IMR-90 (cell line): Measurements from ENCODE around the gene EIF3L. TPM values are rescaled to one million over a fixed set of nuclear protein-coding genes. Genes with fewer than 3 reads are reported as not detected.

Source experiments
- ATAC-seq: fragments of 200-7000 bp; cut with Tn5 transposase; 2 replicates; pipeline ENCODE4 v1.9.1; 2020; ENCODE audit warnings: low read depth, mild to moderate bottlenecking, moderate library complexity
- BruUV-seq: library from RNA; stranded (reverse); fragments of 400-500 nt; replicated peaks from 2 replicates; lab custom pipeline; 2021; lab: Mats Ljungman, UMichigan
- CTCF ChIA-PET: fragments of 300-600 bp; formaldehyde crosslinking; extraction: SDS; loops from one replicate; lab custom pipeline; 2021; ENCODE audit warnings: antibody characterized with exemption; lab: Yijun Ruan, JAX
- POLR2A ChIA-PET: fragments of 300-600 bp; sonication (Branson Sonifier 250); formaldehyde crosslinking; loops from one replicate; lab custom pipeline; 2022; ENCODE audit warnings: antibody characterized with exemption; ENCODE audit not compliant: unreplicated experiment; lab: Charles Lee
- DNase-seq: peaks from one replicate; pipeline ENCODE4 v3.0.0; 2013
- H2AFZ ChIP-seq: replicated peaks from 2 replicates; pipeline ENCODE3; 2013; ENCODE audit warnings: low read length, mild to moderate bottlenecking; ENCODE audit not compliant: poor library complexity
- H2AK5ac ChIP-seq: 2 replicates; pipeline ENCODE4 v1.6.1; 2013; ENCODE audit warnings: low read depth, low read length, inconsistent platforms
- H2AK9ac ChIP-seq: replicated peaks from 2 replicates; pipeline ENCODE3; 2013; ENCODE audit warnings: mild to moderate bottlenecking, low read depth, low read length, moderate library complexity; ENCODE audit not compliant: poor library complexity
- H2BK120ac ChIP-seq: 2 replicates; pipeline ENCODE4 v1.6.1; 2013; ENCODE audit warnings: low read depth, low read length, inconsistent platforms
- H2BK15ac ChIP-seq: 3 replicates; pipeline ENCODE4 v1.6.1; 2013; ENCODE audit warnings: low read depth, low read length, inconsistent platforms
- H2BK20ac ChIP-seq: 2 replicates; pipeline ENCODE4 v1.6.1; 2013; ENCODE audit warnings: low read depth, mild to moderate bottlenecking, inconsistent platforms, low read length, moderate library complexity
- H2BK5ac ChIP-seq: 2 replicates; pipeline ENCODE4 v1.6.1; 2013; ENCODE audit warnings: mild to moderate bottlenecking, low read depth, low read length, inconsistent platforms; ENCODE audit not compliant: poor library complexity, severe bottlenecking
- H3K14ac ChIP-seq: replicated peaks from 2 replicates; pipeline ENCODE4 v1.6.1; 2013; ENCODE audit warnings: low read depth, low read length, inconsistent platforms
- H3K18ac ChIP-seq: 2 replicates; pipeline ENCODE4 v1.6.1; 2013; ENCODE audit warnings: low read depth, low read length, control low read depth
- H3K23ac ChIP-seq: 2 replicates; pipeline ENCODE4 v1.6.1; 2013; ENCODE audit warnings: low read depth, low read length, inconsistent platforms
- H3K27ac ChIP-seq: 2 replicates; pipeline ENCODE4 v1.5.1; 2013; ENCODE audit warnings: mild to moderate bottlenecking, control low read depth, low read length; ENCODE audit not compliant: insufficient read depth
- H3K27me3 ChIP-seq: 2 replicates; pipeline ENCODE4 v1.6.1; 2013; ENCODE audit warnings: low read length; ENCODE audit not compliant: control insufficient read depth, insufficient read depth
- H3K36me3 ChIP-seq: 2 replicates; pipeline ENCODE4 v1.6.1; 2013; ENCODE audit warnings: low read length, mixed read lengths; ENCODE audit not compliant: control insufficient read depth, insufficient read depth
- H3K4ac ChIP-seq: 2 replicates; pipeline ENCODE4 v1.6.1; 2013; ENCODE audit warnings: low read depth, low read length, inconsistent platforms
- H3K4me1 ChIP-seq: 2 replicates; pipeline ENCODE4 v1.6.1; 2013; ENCODE audit warnings: low read length, mixed read lengths; ENCODE audit not compliant: control insufficient read depth, insufficient read depth
- H3K4me2 ChIP-seq: 2 replicates; pipeline ENCODE4 v1.6.1; 2013; ENCODE audit warnings: low read depth, mild to moderate bottlenecking, control low read depth, low read length, moderate library complexity
- H3K4me3 ChIP-seq: 2 replicates; pipeline ENCODE4 v1.5.1; 2013; ENCODE audit warnings: low read depth, mild to moderate bottlenecking, control low read depth, low read length, moderate library complexity; ENCODE audit not compliant: insufficient read depth
- H3K56ac ChIP-seq: 2 replicates; pipeline ENCODE4 v1.6.1; 2013; ENCODE audit warnings: low read length, inconsistent platforms; ENCODE audit not compliant: insufficient read depth; ENCODE audit errors: extremely low read depth
- H3K79me1 ChIP-seq, 2 experiments: 2 replicates each; pipeline ENCODE4 v1.6.1; 2013; ENCODE audit warnings: low read length in 2 of 2, inconsistent platforms in 1 of 2, low read depth in 1 of 2
- H3K9ac ChIP-seq: 2 replicates; pipeline ENCODE4 v1.6.1; 2013; ENCODE audit warnings: low read depth, low read length, control low read depth
- H3K9me1 ChIP-seq: 2 replicates; pipeline ENCODE4 v1.6.1; 2013; ENCODE audit warnings: low read length, inconsistent platforms; ENCODE audit not compliant: insufficient read depth
- H3K9me3 ChIP-seq: 2 replicates; pipeline ENCODE4 v1.6.1; 2013; ENCODE audit warnings: low read length; ENCODE audit not compliant: control insufficient read depth, insufficient read depth
- H4K20me1 ChIP-seq: 2 replicates; pipeline ENCODE4 v1.6.1; 2013; ENCODE audit warnings: low read length, inconsistent platforms; ENCODE audit not compliant: insufficient read depth
- H4K5ac ChIP-seq: 2 replicates; pipeline ENCODE4 v1.6.1; 2013; ENCODE audit warnings: mild to moderate bottlenecking, low read depth, low read length, control low read depth
- H4K8ac ChIP-seq, 2 experiments: 2 replicates each; pipeline ENCODE4 v1.6.1; 2013; ENCODE audit warnings: low read depth in 2 of 2, low read length in 2 of 2, control low read depth in 1 of 2, inconsistent platforms in 1 of 2
- H4K91ac ChIP-seq: 2 replicates; pipeline ENCODE4 v1.6.1; 2013; ENCODE audit warnings: low read depth, low read length, inconsistent platforms; ENCODE audit not compliant: insufficient read depth
- BHLHE40 ChIP-seq: fragments of 150-350 bp; IDR thresholded peaks from 2 replicates; pipeline ENCODE4 v1.6.1; 2016; ENCODE audit warnings: mild to moderate bottlenecking, low read depth, low read length
- CEBPB ChIP-seq: IDR thresholded peaks from 2 replicates; pipeline ENCODE4 v1.6.1; 2012; ENCODE audit warnings: low read depth, low read length, improper control_type of control experiment
- MAZ ChIP-seq: IDR thresholded peaks from 2 replicates; pipeline ENCODE4 v1.6.1; 2012; ENCODE audit warnings: low read depth, mild to moderate bottlenecking, low read length, improper control_type of control experiment, moderate library complexity, borderline replicate concordance
- POLR2A ChIP-seq: IDR thresholded peaks from 2 replicates; pipeline ENCODE4 v1.6.1; 2012; ENCODE audit warnings: mild to moderate bottlenecking, low read depth, low read length
- RAD21 ChIP-seq: IDR thresholded peaks from 2 replicates; pipeline ENCODE4 v1.6.1; 2012; ENCODE audit warnings: low read length, improper control_type of control experiment
- RCOR1 ChIP-seq: IDR thresholded peaks from 2 replicates; pipeline ENCODE4 v1.6.1; 2012; ENCODE audit warnings: mild to moderate bottlenecking, low read length, improper control_type of control experiment; ENCODE audit not compliant: insufficient replicate concordance
- WGBS, 2 experiments: methylation state at CpG; one replicate each; pipeline versions ENCODE4 v1.1.5 to v1.1.7; 2013; ENCODE audit warnings: missing lambda C conversion rate in 2 of 2; ENCODE audit not compliant: insufficient read length in 1 of 2; ENCODE audit errors: extremely low coverage in 2 of 2; 5-methylcytosine and 5-hydroxymethylcytosine counted together
- dilution Hi-C: fragments of 300-500 bp; cut with HindIII; formaldehyde crosslinking; loops from one replicate; pipeline ENCODE4 v1.14.3; 2018; ENCODE audit warnings: low sequenced_read_pairs; ENCODE audit not compliant: unreplicated experiment
- in situ Hi-C: fragments of 300-500 bp; cut with MboI; formaldehyde crosslinking; loops from 3 replicates; pipeline ENCODE4 v1.14.3; 2019; ENCODE audit warnings: low sequenced_read_pairs, inconsistent platforms, mixed read lengths
- intact Hi-C: fragments of 100-400 bp; cut with micrococcal nuclease; formaldehyde crosslinking; loops from 2 replicates; pipeline ENCODE4 v1.10.0; 2022
- polyA plus RNA-seq, 3 experiments: library from polyadenylated mRNA; depleted of rRNA; stranded (reverse); fragments of >200 nt; gene quantifications; 2 replicates each; pipeline ENCODE4 v1.2.3, GENCODE V29; 2012; ENCODE audit warnings: low replicate concordance in 1 of 3
- total RNA-seq: library from RNA; depleted of rRNA; stranded (reverse); fragments of >200 nt; gene quantifications from 2 replicates; pipeline ENCODE4 v1.2.3, GENCODE V29; 2012
- TF ChIP-seq, protein P1 (sequence below): fragments of 150-350 bp; IDR thresholded peaks from 2 replicates; pipeline ENCODE4 v1.6.1; 2016; ENCODE audit warnings: low read depth, mild to moderate bottlenecking, low read length, moderate library complexity, borderline replicate concordance
- TF ChIP-seq, protein P2 (sequence below): fragments of 150-350 bp; IDR thresholded peaks from 2 replicates; pipeline ENCODE4 v1.6.1; 2017; ENCODE audit warnings: mild to moderate bottlenecking, antibody characterized with exemption, low read length, low read depth

The EIF3L gene
- total and polyA plus RNA-seq, 2 of the 4 experiments (the other 2 are of a cell fraction): 391 to 593 TPM

GRCh38 chr22:37910890-37911672 lies 61.9 kb downstream of the EIF3L start:
- no peak overlapping the region for H2BK5ac ChIP-seq
- peaks cover 21% of the 10 kb centered on the region for H3K9me1 ChIP-seq
- H2BK120ac ChIP-seq: no peak overlapping the region
- dilution Hi-C loops (no loop called here), intact Hi-C loops (no loop called here), in situ Hi-C loops (no loop called here)
- H3K4me3 ChIP-seq: no peak overlapping the region
- peaks cover 43% of the 10 kb centered on the region for H4K20me1 ChIP-seq
- H3K4me1 ChIP-seq: peaks cover 14% of the 10 kb centered on the region
- 78% methylated on average over 3 of the region's 15 CpGs; no CpG with 5 or more reads in 1 of the 2 experiments for WGBS, 2 experiments
- H3K79me1 ChIP-seq: peaks cover 29 to 58% of the 10 kb centered on the region in 2 experiments
- no peak overlapping the region for H3K4me2 ChIP-seq
- H3K9ac ChIP-seq: no peak overlapping the region
- H2BK15ac ChIP-seq: no peak overlapping the region
- H4K5ac ChIP-seq: no peak overlapping the region
- BruUV-seq: no TSS peak
- no peaks in the 10 kb centered on the region for H3K27me3 ChIP-seq
- H3K36me3 ChIP-seq: peaks cover 24% of the 10 kb centered on the region
- H3K56ac ChIP-seq: no peak overlapping the region
- TF ChIP-seq POLR2A (no peak), BHLHE40 (no peak), MAZ (no peak), RCOR1 (no peak), CEBPB (no peak), RAD21 (no peak)
- TF ChIP-seq, protein P1, sequence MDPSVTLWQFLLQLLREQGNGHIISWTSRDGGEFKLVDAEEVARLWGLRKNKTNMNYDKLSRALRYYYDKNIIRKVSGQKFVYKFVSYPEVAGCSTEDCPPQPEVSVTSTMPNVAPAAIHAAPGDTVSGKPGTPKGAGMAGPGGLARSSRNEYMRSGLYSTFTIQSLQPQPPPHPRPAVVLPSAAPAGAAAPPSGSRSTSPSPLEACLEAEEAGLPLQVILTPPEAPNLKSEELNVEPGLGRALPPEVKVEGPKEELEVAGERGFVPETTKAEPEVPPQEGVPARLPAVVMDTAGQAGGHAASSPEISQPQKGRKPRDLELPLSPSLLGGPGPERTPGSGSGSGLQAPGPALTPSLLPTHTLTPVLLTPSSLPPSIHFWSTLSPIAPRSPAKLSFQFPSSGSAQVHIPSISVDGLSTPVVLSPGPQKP: no peak
- TF ChIP-seq, protein P2, sequence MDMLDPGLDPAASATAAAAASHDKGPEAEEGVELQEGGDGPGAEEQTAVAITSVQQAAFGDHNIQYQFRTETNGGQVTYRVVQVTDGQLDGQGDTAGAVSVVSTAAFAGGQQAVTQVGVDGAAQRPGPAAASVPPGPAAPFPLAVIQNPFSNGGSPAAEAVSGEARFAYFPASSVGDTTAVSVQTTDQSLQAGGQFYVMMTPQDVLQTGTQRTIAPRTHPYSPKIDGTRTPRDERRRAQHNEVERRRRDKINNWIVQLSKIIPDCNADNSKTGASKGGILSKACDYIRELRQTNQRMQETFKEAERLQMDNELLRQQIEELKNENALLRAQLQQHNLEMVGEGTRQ: no peak
- H2BK20ac ChIP-seq: no peak overlapping the region
- H3K23ac ChIP-seq: no peak overlapping the region
- no peak overlapping the region for H3K14ac ChIP-seq
- no peak overlapping the region for H4K91ac ChIP-seq
- DNase-seq (no peak), ATAC-seq (no peak)
- no peak overlapping the region for H4K8ac ChIP-seq
- H3K9me3 ChIP-seq: no peaks in the 10 kb centered on the region
- no peak overlapping the region for H2AK9ac ChIP-seq
- no peak overlapping the region for H3K18ac ChIP-seq
- H3K4ac ChIP-seq: no peak overlapping the region
- no peak overlapping the region for H2AK5ac ChIP-seq
- POLR2A ChIA-PET: no interaction called here
- CTCF ChIA-PET: interaction anchor here (0.6 kb wide), 1 partner anchor 1020 kb away, joined by 6 read pairs; no protein-coding TSS in a partner anchor
- no peak overlapping the region for H2AFZ ChIP-seq
- no peak overlapping the region for H3K27ac ChIP-seq
